CD4-positive, alpha-beta T cell (primary cell): ENCODE results near the gene MFAP3. TPM values are rescaled to one million over a fixed set of nuclear protein-coding genes. Genes with fewer than 3 reads are reported as not detected.

Experiments used
- ATAC-seq: fragments of 200-7000 bp; cut with Tn5 transposase; one replicate; pipeline ENCODE4 v1.10.0; 2022; ENCODE audit warnings: mild to moderate bottlenecking; ENCODE audit not compliant: poor library complexity
- CTCF ChIA-PET: fragments of 350-600 bp; sonication (Branson Sonifier 250); formaldehyde crosslinking; loops from one replicate; lab custom pipeline; 2021; ENCODE audit warnings: antibody characterized with exemption, inconsistent platforms; lab: Charles Lee
- POLR2A ChIA-PET: fragments of 350-600 bp; sonication (Branson Sonifier 250); formaldehyde crosslinking; loops from one replicate; lab custom pipeline; 2021; ENCODE audit warnings: antibody characterized with exemption, inconsistent platforms; lab: Charles Lee
- DNase-seq, 14 experiments: peaks; one replicate each; pipeline ENCODE4 v3.0.0-alpha.2; 2013 to 2020; ENCODE audit warnings: mixed read lengths in 2 of 14
- H3K27ac ChIP-seq, 2 donors: one replicate each; pipeline versions ENCODE4 v1.5.1 to v1.7.0; 2013; ENCODE audit warnings: low read length in 2 of 2, low read depth in 1 of 2, mild to moderate bottlenecking in 1 of 2
- H3K27me3 ChIP-seq, 2 experiments: 1 replicate in 1 of 2; 2 replicates in 1 of 2; pipeline versions ENCODE4 v1.6.1 to v1.7.0; 2013; ENCODE audit warnings: low read length in 2 of 2, control low read depth in 1 of 2, mild to moderate bottlenecking in 1 of 2, moderate library complexity in 1 of 2; ENCODE audit not compliant: insufficient read depth in 2 of 2, control insufficient read depth in 1 of 2
- H3K36me3 ChIP-seq: one replicate; pipeline ENCODE4 v1.6.1; 2013; ENCODE audit warnings: low read length, control low read depth; ENCODE audit not compliant: insufficient read depth
- H3K4me1 ChIP-seq: one replicate; pipeline ENCODE4 v1.6.1; 2013; ENCODE audit warnings: low read length, control low read depth; ENCODE audit not compliant: insufficient read depth
- H3K4me3 ChIP-seq: one replicate; pipeline ENCODE4 v1.5.1; 2013; ENCODE audit warnings: mild to moderate bottlenecking, low read length, moderate library complexity
- H3K9me3 ChIP-seq, 2 experiments: 1 replicate in 1 of 2; 2 replicates in 1 of 2; pipeline versions ENCODE4 v1.6.1 to v1.7.0; 2013; ENCODE audit warnings: low read length in 2 of 2, mild to moderate bottlenecking in 2 of 2, control low read depth in 1 of 2, moderate library complexity in 1 of 2; ENCODE audit not compliant: control insufficient read depth in 1 of 2, insufficient read depth in 1 of 2
- H3K27ac Mint-ChIP-seq: one replicate; pipeline ENCODE4 v1.8.0; 2020; ENCODE audit warnings: mixed read lengths
- H3K27me3 Mint-ChIP-seq: one replicate; pipeline ENCODE4 v1.8.0; 2021; ENCODE audit warnings: mixed read lengths
- H3K36me3 Mint-ChIP-seq: one replicate; pipeline ENCODE4 v1.8.0; 2021; ENCODE audit warnings: low read depth, mixed read lengths
- H3K4me1 Mint-ChIP-seq: one replicate; pipeline ENCODE4 v1.8.0; 2021; ENCODE audit warnings: low read depth, mixed read lengths
- H3K4me3 Mint-ChIP-seq: one replicate; pipeline ENCODE4 v1.8.0; 2020; ENCODE audit warnings: mild to moderate bottlenecking, mixed read lengths
- H3K9me3 Mint-ChIP-seq: one replicate; pipeline ENCODE4 v1.8.0; 2020; ENCODE audit warnings: mixed read lengths
- CTCF ChIP-seq: fragments of 200-600 bp; IDR thresholded peaks from one replicate; pipeline ENCODE4 v1.8.0; 2022; ENCODE audit warnings: antibody characterized with exemption, mild to moderate bottlenecking
- intact Hi-C, 2 experiments: fragments of 100-400 bp; cut with DNase I in 1 of 2; cut with micrococcal nuclease in 1 of 2; formaldehyde crosslinking; loops; one replicate each; pipeline versions ENCODE4 v1.15.1 to v1.9.0; 2023 to 2025; cut with DNase I, micrococcal nuclease
- total RNA-seq, 174 experiments: library from RNA in 2 of 174; stranded (reverse) in 2 of 174; gene quantifications; one replicate each; pipeline ENCODE4 v1.2.3 and lab custom pipeline; 2021 to 2026

MFAP3 gene
- total RNA-seq, 2 experiments from 2014 or later, result 14.9 to 17.7 TPM

GRCh38 chr5:154002093-154002492 lies 36.7 kb upstream of the MFAP3 start:
- Histone ChIP-seq H3K9me3 (peaks cover 0 to 3% of the 10 kb centered on the region in 2 experiments), H3K27ac (no peak overlapping the region), H3K4me3 (no peak overlapping the region), H3K27me3 (no peaks in the 10 kb centered on the region), H3K4me1 (no peaks in the 10 kb centered on the region), H3K36me3 (peaks cover 33% of the 10 kb centered on the region)
- CTCF ChIA-PET, result no interaction called here
- Mint-ChIP-seq H3K4me1 (no peaks in the 10 kb centered on the region), H3K9me3 (peaks cover 3% of the 10 kb centered on the region), H3K27ac (no peak overlapping the region), H3K27me3 (no peaks in the 10 kb centered on the region), H3K36me3 (peaks cover 71% of the 10 kb centered on the region), H3K4me3 (no peak overlapping the region)
- TF ChIP-seq CTCF, result no peak
- DNase-seq (no peak), ATAC-seq (no peak)
- POLR2A ChIA-PET, result no interaction called here
- intact Hi-C loops, result no loop called here

GRCh38 chr5:154002511-154003020 lies 36.2 kb upstream of the MFAP3 start:
- ATAC-seq (no peak), DNase-seq (no peak)
- H3K36me3 ChIP-seq, result peaks cover 29% of the 10 kb centered on the region
- ChIA-PET POLR2A (no interaction called here), CTCF (no interaction called here)
- H3K4me3 Mint-ChIP-seq, result no peak overlapping the region
- intact Hi-C loops, result no loop called here
- H3K9me3 Mint-ChIP-seq, result peaks cover 3% of the 10 kb centered on the region
- no peak overlapping the region for H3K27ac ChIP-seq
- H3K4me1 Mint-ChIP-seq, result no peaks in the 10 kb centered on the region
- no peak overlapping the region for H3K4me3 ChIP-seq
- no peaks in the 10 kb centered on the region for H3K27me3 Mint-ChIP-seq
- H3K27ac Mint-ChIP-seq, result no peak overlapping the region
- H3K36me3 Mint-ChIP-seq, result peaks cover 71% of the 10 kb centered on the region
- no peak for TF ChIP-seq CTCF
- H3K27me3 ChIP-seq, result no peaks in the 10 kb centered on the region
- H3K4me1 ChIP-seq, result no peaks in the 10 kb centered on the region
- peaks cover 0 to 3% of the 10 kb centered on the region in 2 experiments for H3K9me3 ChIP-seq

GRCh38 chr5:154005648-154006047 lies 33.1 kb upstream of the MFAP3 start:
- ATAC-seq (no peak), DNase-seq (no peak)
- H3K27me3 Mint-ChIP-seq, result no peaks in the 10 kb centered on the region
- H3K27me3 ChIP-seq, result no peaks in the 10 kb centered on the region
- no peak for TF ChIP-seq CTCF
- H3K4me3 ChIP-seq, result no peak overlapping the region
- H3K9me3 ChIP-seq, result no peaks in the 10 kb centered on the region
- ChIA-PET POLR2A (no interaction called here), CTCF (interaction anchor here (1.2 kb wide), 1 partner anchor 20 kb away, joined by 4 read pairs; no protein-coding TSS in a partner anchor)
- no peak overlapping the region for H3K27ac ChIP-seq
- H3K4me1 ChIP-seq, result no peaks in the 10 kb centered on the region
- intact Hi-C loops, result no loop called here
- H3K36me3 Mint-ChIP-seq, result peaks cover 75% of the 10 kb centered on the region
- H3K4me3 Mint-ChIP-seq, result no peak overlapping the region
- H3K36me3 ChIP-seq, result peaks cover 29% of the 10 kb centered on the region
- H3K27ac Mint-ChIP-seq, result no peak overlapping the region
- no peaks in the 10 kb centered on the region for H3K4me1 Mint-ChIP-seq
- no peaks in the 10 kb centered on the region for H3K9me3 Mint-ChIP-seq
